ENCODE measurements around the gene SYT9.

DNA sequence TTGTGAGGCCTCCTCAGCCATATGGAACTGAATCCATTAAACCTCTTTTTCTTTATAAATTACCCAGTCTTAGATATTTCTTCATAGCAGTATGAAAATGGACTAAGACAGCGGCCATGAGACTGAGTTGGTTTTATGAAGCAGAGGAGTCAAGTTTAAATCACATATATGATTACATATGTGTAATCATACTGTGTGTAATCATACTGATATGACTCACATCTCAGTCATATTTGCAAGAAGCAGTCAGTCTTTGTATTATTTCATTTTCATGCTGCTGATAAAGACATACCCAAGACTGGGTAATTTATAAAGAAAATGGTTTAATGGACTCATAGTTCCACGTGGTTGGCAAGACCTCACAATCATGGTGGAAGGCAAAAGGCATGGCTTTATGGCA lies 89.8 kb downstream of the SYT9 start:
- TF ChIP-seq, protein P1, sequence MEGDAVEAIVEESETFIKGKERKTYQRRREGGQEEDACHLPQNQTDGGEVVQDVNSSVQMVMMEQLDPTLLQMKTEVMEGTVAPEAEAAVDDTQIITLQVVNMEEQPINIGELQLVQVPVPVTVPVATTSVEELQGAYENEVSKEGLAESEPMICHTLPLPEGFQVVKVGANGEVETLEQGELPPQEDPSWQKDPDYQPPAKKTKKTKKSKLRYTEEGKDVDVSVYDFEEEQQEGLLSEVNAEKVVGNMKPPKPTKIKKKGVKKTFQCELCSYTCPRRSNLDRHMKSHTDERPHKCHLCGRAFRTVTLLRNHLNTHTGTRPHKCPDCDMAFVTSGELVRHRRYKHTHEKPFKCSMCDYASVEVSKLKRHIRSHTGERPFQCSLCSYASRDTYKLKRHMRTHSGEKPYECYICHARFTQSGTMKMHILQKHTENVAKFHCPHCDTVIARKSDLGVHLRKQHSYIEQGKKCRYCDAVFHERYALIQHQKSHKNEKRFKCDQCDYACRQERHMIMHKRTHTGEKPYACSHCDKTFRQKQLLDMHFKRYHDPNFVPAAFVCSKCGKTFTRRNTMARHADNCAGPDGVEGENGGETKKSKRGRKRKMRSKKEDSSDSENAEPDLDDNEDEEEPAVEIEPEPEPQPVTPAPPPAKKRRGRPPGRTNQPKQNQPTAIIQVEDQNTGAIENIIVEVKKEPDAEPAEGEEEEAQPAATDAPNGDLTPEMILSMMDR (IDR thresholded peaks at IDR 0.05), result no peak
- no peak for TF ChIP-seq POLR2A (IDR thresholded peaks at IDR 0.05)
